NCI-H748 (cell line): Measurements from ENCODE around the gene NRARP.
"Not testable (repeated sequence)": the region's sequence is repeated elsewhere in the genome, so short reads cannot be mapped to it uniquely, and the experiment has no call there.

Experiments
- DNase-seq: peaks from one replicate; lab custom pipeline; 2025; ENCODE audit not compliant: unreplicated experiment; lab: John Stamatoyannopoulos, UW

Gene NRARP

GRCh38 chr9:137302118-137302448 lies at the start of gene NRARP:
TSS of gene NRARP (minus strand) at chr9:137302271. CDS start at chr9:137301928, 343 bp downstream.
- DNase-seq, result peak; percentile 91

- no peak for DNase-seq
Observed at GRCh38 chr9:137350696-137351584, 48.9 kb upstream of the NRARP start.

- DNase-seq, result no peak
Observed at GRCh38 chr9:137349471-137350033, 47.5 kb upstream of the NRARP start.

- DNase-seq, result no peak
Observed at GRCh38 chr9:137348769-137349470, 46.8 kb upstream of the NRARP start.

GRCh38 chr9:137347928-137348327 lies 45.9 kb upstream of the NRARP start:
- DNase-seq, result no peak

GRCh38 chr9:137342482-137342881 lies 40.4 kb upstream of the NRARP start:
- DNase-seq, result no peak

- DNase-seq, result no peak
Observed at GRCh38 chr9:137341227-137341626, 39.2 kb upstream of the NRARP start.

GRCh38 chr9:137339908-137340462 lies 37.9 kb upstream of the NRARP start:
- DNase-seq, result not testable (repeated sequence)

GRCh38 chr9:137339045-137339907 lies 37.2 kb upstream of the NRARP start:
- DNase-seq, result no peak

- no peak for DNase-seq
Observed at GRCh38 chr9:137336735-137337134, 34.7 kb upstream of the NRARP start.

GRCh38 chr9:137333016-137333671 lies 31.1 kb upstream of the NRARP start:
- no peak for DNase-seq

- no peak for DNase-seq
Observed at GRCh38 chr9:137331929-137332328, 29.9 kb upstream of the NRARP start.

- DNase-seq, result no peak
Observed at GRCh38 chr9:137330689-137331088, 28.6 kb upstream of the NRARP start.

GRCh38 chr9:137329590-137329989 lies 27.5 kb upstream of the NRARP start:
- not testable (repeated sequence) for DNase-seq

GRCh38 chr9:137327641-137328550 lies 25.8 kb upstream of the NRARP start:
- DNase-seq, result not testable (repeated sequence)

- no peak for DNase-seq
Observed at GRCh38 chr9:137326445-137327065, 24.5 kb upstream of the NRARP start.

- no peak for DNase-seq
Observed at GRCh38 chr9:137325799-137326198, 23.7 kb upstream of the NRARP start.

- DNase-seq, result no peak
Observed at GRCh38 chr9:137325124-137325523, 23.1 kb upstream of the NRARP start.
